Heart right ventricle (tissue), 16 donors: ENCODE results near the gene PKP2. TPM values are rescaled to one million over a fixed set of nuclear protein-coding genes. Genes with fewer than 3 reads are reported as not detected.

ENCODE experiments used
- ATAC-seq, 8 donors: fragments of 200-7000 bp; cut with Tn5 transposase; one replicate each; pipeline ENCODE4 v1.9.1; 2020; ENCODE audit warnings: mild to moderate bottlenecking in 8 of 8, moderate library complexity in 8 of 8, moderate number of reproducible peaks in 1 of 8
- DNase-seq, 2 donors: peaks; one replicate each; pipeline ENCODE4 v3.0.0-alpha.2; 2020
- H3K27ac ChIP-seq, 10 donors: fragments of 200-600 bp; sonication (generic) in 2 of 10; one replicate each; pipeline versions ENCODE4 v1.5.0 to v1.8.0; 2020 to 2022; ENCODE audit warnings: mild to moderate bottlenecking in 3 of 10
- H3K27me3 ChIP-seq, 7 donors: fragments of 200-600 bp; one replicate each; pipeline ENCODE4 v1.8.0; 2021 to 2022; ENCODE audit warnings: mild to moderate bottlenecking in 2 of 7
- H3K36me3 ChIP-seq, 9 donors: fragments of 200-600 bp; sonication (generic) in 1 of 9; one replicate each; pipeline versions ENCODE4 v1.5.0 to v1.8.0; 2020 to 2022; ENCODE audit warnings: mild to moderate bottlenecking in 2 of 9
- H3K4me1 ChIP-seq, 9 donors: fragments of 200-600 bp; sonication (generic) in 1 of 9; one replicate each; pipeline versions ENCODE4 v1.5.0 to v1.8.0; 2020 to 2022; ENCODE audit warnings: mild to moderate bottlenecking in 4 of 9
- H3K4me3 ChIP-seq, 10 donors: fragments of 200-600 bp; sonication (generic) in 2 of 10; one replicate each; pipeline versions ENCODE4 v1.5.0 to v1.8.0; 2020 to 2022; ENCODE audit warnings: mild to moderate bottlenecking in 7 of 10, moderate library complexity in 2 of 10
- H3K9me3 ChIP-seq, 11 donors: fragments of 200-600 bp in 10 of 11; sonication (generic) in 2 of 11; one replicate each; pipeline versions ENCODE4 v1.5.0 to v1.8.0; 2013 to 2022; ENCODE audit warnings: mild to moderate bottlenecking in 2 of 11, control low read depth in 1 of 11, moderate library complexity in 1 of 11
- CTCF ChIP-seq, 9 donors: fragments of 200-600 bp; sonication (generic) in 2 of 9; IDR thresholded peaks; one replicate each; pipeline versions ENCODE4 v1.5.0 to v1.8.0; 2021 to 2022; ENCODE audit warnings: antibody characterized with exemption in 9 of 9, mild to moderate bottlenecking in 5 of 9, moderate library complexity in 1 of 9
- WGBS, 2 donors: extraction: QIAGEN DNeasy Blood & Tissue Kit; methylation state at CpG; one replicate each; pipeline ENCODE4 v1.1.7; 2013; ENCODE audit warnings: inconsistent platforms in 1 of 2; 5-methylcytosine and 5-hydroxymethylcytosine counted together
- intact Hi-C, 10 donors: fragments of 100-400 bp; cut with DNase I; formaldehyde crosslinking; loops; one replicate each; pipeline versions ENCODE4 v1.11.1 to v1.14.2; 2022
- polyA plus RNA-seq, 2 donors: library from polyadenylated mRNA; stranded (reverse); fragments of 200-250 nt; gene quantifications; one replicate each; pipeline ENCODE4 v1.2.3, GENCODE V29; 2013
- total RNA-seq, 10 donors: library from RNA; stranded (reverse); fragmentation: NEBNext Ultra II Directional in 3 of 10; extraction: Animal tissue kit (Norgen Biotek cat#: 25700) in 3 of 10; gene quantifications; one replicate each; pipeline versions ENCODE4 v1.2.1 to v1.2.4, GENCODE V29; 2021 to 2023
- donor health status: Arrhythmogenic right ventricular cardiomyopathy.
- donor health status: ischemic (EF 13 %, LVEDD 7.1; RV severe dilation, severe dysfunction).
- donor health status: healthy with polysubstance abuse.
- donor health status: DM: no; HTN: yes; CAD: no.
- donor health status: DM: no; HTN: no; CAD: no.
- donor health status: ischemic (EF 25% LVEDD 6.9; RV normal size, moderate dysfunction).
- donor health status: ischemic (EF 25% LVEDD 5.7; RV mildly dilated, moderate dysfunction).
- donor health status: healthy.
- donor health status: DM: yes; HTN: yes; CAD: no.
- donor health status: Ischemic cardiomyopathy.
- donor health status: ischemic (EF 35%, LVEDD 5.7; RV mildly dilated, moderate dysfunction).
- donor health status: nonischemic (EF 11% LVEDD 7.7; RV severe dilation, severe dysfunction).
- donor health status: DM: yes; HTN: yes; CAD: no.
- donor health status: PGD.
- donor health status: ischemic (EF 29% LVEDD 5.4; RV normal size, mild dysfunction).
- donor health status: nonischemic (EF 23%, LVEDD 6.1; RV moderate dilation, normal function).

Gene PKP2
- total and polyA plus RNA-seq, 12 donors = 92.3 to 639 (median 410) TPM

GRCh38 chr12:32839828-32840227 lies 56.7 kb downstream of the PKP2 start:
- ATAC-seq (peak in 2 of 8 donors; percentile 11 to 26), DNase-seq (no peak)
- Histone ChIP-seq H3K9me3 (peaks cover 0 to 4% (median 0%) of the 10 kb centered on the region in 11 donors), H3K4me1 (peaks cover 0 to 52% (median 5%) of the 10 kb centered on the region in 9 donors), H3K27me3 (no peaks in the 10 kb centered on the region), H3K27ac (peak overlapping the region in 6 of 10 donors; percentile 15 to 60 (median 47)), H3K36me3 (peaks cover 0 to 18% (median 3%) of the 10 kb centered on the region in 9 donors), H3K4me3 (no peak overlapping the region)
- intact Hi-C loops = loop anchor here in 1 of 10 donors (10.0 kb wide), 1 partner anchor 655 kb away; no protein-coding TSS in a partner anchor
- WGBS, 2 donors = 34 to 40% methylated on average over 4 of the region's 4 CpGs
- TF ChIP-seq CTCF (IDR thresholded peaks at IDR 0.05) = no peak

GRCh38 chr12:32837974-32838373 lies 58.6 kb downstream of the PKP2 start:
- DNase-seq = no peak
- peaks cover 0 to 48% (median 0%) of the 10 kb centered on the region in 9 donors for H3K4me1 ChIP-seq
- peaks cover 0 to 4% (median 0%) of the 10 kb centered on the region in 11 donors for H3K9me3 ChIP-seq
- no peak for TF ChIP-seq CTCF (IDR thresholded peaks at IDR 0.05)
- 95 to 98% methylated on average over 5 of the region's 5 CpGs for WGBS, 2 donors
- H3K4me3 ChIP-seq = no peak overlapping the region
- no peak for ATAC-seq
- peak overlapping the region in 1 of 10 donors; percentile 55 for H3K27ac ChIP-seq
- peaks cover 0 to 18% (median 3%) of the 10 kb centered on the region in 9 donors for H3K36me3 ChIP-seq
- intact Hi-C loops = loop anchor here in 1 of 10 donors (10.0 kb wide), 1 partner anchor 653 kb away; no protein-coding TSS in a partner anchor
- H3K27me3 ChIP-seq = no peaks in the 10 kb centered on the region

GRCh38 chr12:32836710-32837109 lies 59.9 kb downstream of the PKP2 start:
- ATAC-seq = peak in 2 of 8 donors; percentile 44 to 47
- Histone ChIP-seq H3K9me3 (peaks cover 0 to 4% (median 0%) of the 10 kb centered on the region in 11 donors), H3K27ac (peak overlapping the region in 4 of 10 donors; percentile 4 to 53 (median 30)), H3K4me3 (no peak overlapping the region), H3K36me3 (peaks cover 0 to 18% (median 3%) of the 10 kb centered on the region in 9 donors), H3K4me1 (peaks cover 0 to 41% (median 0%) of the 10 kb centered on the region in 9 donors), H3K27me3 (no peaks in the 10 kb centered on the region)
- intact Hi-C loops = loop anchor here in 1 of 10 donors (10.0 kb wide), 1 partner anchor 652 kb away; no protein-coding TSS in a partner anchor
- 61 to 63% methylated on average over 3 of the region's 3 CpGs for WGBS, 2 donors
- DNase-seq = no peak
- no peak for TF ChIP-seq CTCF (IDR thresholded peaks at IDR 0.05)

- DNase-seq (no peak), ATAC-seq (peak in 1 of 8 donors; percentile 39)
Observed at GRCh38 chr12:32834122-32834521, 62.5 kb downstream of the PKP2 start.

More at GRCh38 chr12:32834122-32834521, 62.5 kb downstream of the PKP2 start:
- 48 to 49% methylated on average over 2 of the region's 2 CpGs for WGBS, 2 donors
- no peak overlapping the region for H3K4me3 ChIP-seq
- intact Hi-C loops = loop anchor here in 1 of 10 donors (10.0 kb wide), 1 partner anchor 649 kb away; no protein-coding TSS in a partner anchor
- TF ChIP-seq CTCF (IDR thresholded peaks at IDR 0.05) = no peak
- peaks cover 0 to 4% (median 0%) of the 10 kb centered on the region in 11 donors for H3K9me3 ChIP-seq
- H3K27ac ChIP-seq = peak overlapping the region in 5 of 10 donors; percentile 44 to 78 (median 55)
- peaks cover 0 to 34% (median 1%) of the 10 kb centered on the region in 9 donors for H3K4me1 ChIP-seq
- H3K27me3 ChIP-seq = no peaks in the 10 kb centered on the region
- peaks cover 0 to 18% (median 0%) of the 10 kb centered on the region in 9 donors for H3K36me3 ChIP-seq
